HepG2 (cell line): ENCODE results near the gene CA9. TPM values are rescaled to one million over a fixed set of nuclear protein-coding genes. Genes with fewer than 3 reads are reported as not detected.

ENCODE experiments used
- GABPB1 ChIP-seq: IDR thresholded peaks from 2 replicates; pipeline ENCODE4 v1.6.1; 2016; ENCODE audit warnings: mild to moderate bottlenecking, missing genetic modification reagents, moderate library complexity, missing compliant biosample characterization
- KIAA2018 ChIP-seq: sonication (generic); formaldehyde crosslinking; IDR thresholded peaks from 2 replicates; pipeline ENCODE4 v1.5.0; 2020; ENCODE audit warnings: mild to moderate bottlenecking, missing genetic modification reagents, borderline replicate concordance
- MYPOP ChIP-seq: sonication (generic); formaldehyde crosslinking; IDR thresholded peaks from 2 replicates; pipeline ENCODE4 v1.8.1; 2023; ENCODE audit warnings: mild to moderate bottlenecking, moderate library complexity, missing genetic modification reagents
- NFAT5 ChIP-seq: sonication (generic); formaldehyde crosslinking; IDR thresholded peaks from 2 replicates; pipeline ENCODE4 v1.4.0; 2020; ENCODE audit warnings: missing genetic modification reagents
- PREB ChIP-seq: sonication (generic); formaldehyde crosslinking; IDR thresholded peaks from 2 replicates; pipeline ENCODE4 v1.4.0; 2020; ENCODE audit warnings: missing genetic modification reagents
- ZNF646 ChIP-seq: sonication (generic); formaldehyde crosslinking; IDR thresholded peaks from 2 replicates; pipeline ENCODE4 v1.9.0; 2021; ENCODE audit warnings: mild to moderate bottlenecking, missing genetic modification reagents
- polyA plus RNA-seq, 8 experiments: library from polyadenylated mRNA; depleted of rRNA in 3 of 8; stranded (reverse) in 7 of 8; unstranded in 1 of 8; fragments of >200 nt; fragmentation: Illumina TruSeq in 4 of 8; extraction: Trizol in 4 of 8; gene quantifications; 2 replicates each; pipeline versions ENCODE4 v1.2.1 to v1.2.3, GENCODE V29; 2011 to 2016; ENCODE audit warnings: low read depth in 4 of 8, missing spikeins in 1 of 8, mixed read lengths in 1 of 8; ENCODE audit not compliant: insufficient read depth in 1 of 8
- total RNA-seq, 5 experiments: library from RNA; depleted of rRNA; stranded (reverse); fragments of >200 nt; fragmentation: Illumina TruSeq; extraction: Trizol; gene quantifications; 2 replicates each; pipeline ENCODE4 v1.2.3, GENCODE V29; 2016; ENCODE audit warnings: low read depth in 1 of 5

CA9 gene
- total and polyA plus RNA-seq, 2 of the 13 experiments (the other 11 are each of a cell fraction or from before 2014, with no cell fraction given), result 0.13 to 152 TPM

GRCh38 chr9:35646153-35646532 lies 27.6 kb upstream of the CA9 start (continued):
- TF ChIP-seq ZNF646 (CRISPR knock-in tag) (no peak), NFAT5 (CRISPR knock-in tag) (no peak), MYPOP (CRISPR knock-in tag) (no peak), KIAA2018 (CRISPR knock-in tag) (no peak), PREB (CRISPR knock-in tag) (no peak), GABPB1 (no peak)
